Astrocyte (in vitro differentiated cells and primary cell): ENCODE results near the gene GRAMD1B. TPM values are rescaled to one million over a fixed set of nuclear protein-coding genes. Genes with fewer than 3 reads are reported as not detected.

Source experiments
- DNase-seq: peaks from one replicate; pipeline ENCODE4 v3.0.0-alpha.2; 2010; ENCODE audit warnings: low read depth
- FAIRE-seq: peaks from 2 replicates; lab custom pipeline; 2011; peaks lifted over from hg19 to GRCh38; lab: Jason Lieb, UNC
- H2AFZ ChIP-seq: 2 replicates; pipeline ENCODE4 v1.6.0; 2012; ENCODE audit warnings: low read depth, low read length, inconsistent platforms
- H3K27ac ChIP-seq: 2 replicates; pipeline ENCODE4 v1.5.1; 2011; ENCODE audit warnings: low read depth, low read length, inconsistent platforms
- H3K27me3 ChIP-seq: 2 replicates; pipeline ENCODE4 v1.6.0; 2011; ENCODE audit warnings: low read length, inconsistent platforms; ENCODE audit not compliant: insufficient read depth
- H3K36me3 ChIP-seq: 2 replicates; pipeline ENCODE4 v1.5.1; 2011; ENCODE audit warnings: low read length, inconsistent platforms; ENCODE audit not compliant: insufficient read depth
- H3K4me1 ChIP-seq: 2 replicates; pipeline ENCODE4 v1.5.1; 2011; ENCODE audit warnings: low read length, inconsistent platforms; ENCODE audit not compliant: insufficient read depth
- H3K4me2 ChIP-seq: 2 replicates; pipeline ENCODE4 v1.6.0; 2012; ENCODE audit warnings: low read length, inconsistent platforms
- H3K4me3 ChIP-seq: 2 replicates; pipeline ENCODE4 v1.5.1; 2011; ENCODE audit warnings: low read depth, mild to moderate bottlenecking, low read length, inconsistent platforms; ENCODE audit not compliant: insufficient read depth
- H3K79me2 ChIP-seq: 2 replicates; pipeline ENCODE4 v1.6.0; 2012; ENCODE audit warnings: mild to moderate bottlenecking, low read length, inconsistent platforms; ENCODE audit not compliant: insufficient read depth
- H3K9ac ChIP-seq: 2 replicates; pipeline ENCODE4 v1.6.0; 2012; ENCODE audit warnings: mild to moderate bottlenecking, low read length, inconsistent platforms
- H3K9me3 ChIP-seq: 2 replicates; pipeline ENCODE4 v1.5.1; 2012; ENCODE audit warnings: low read depth, mild to moderate bottlenecking, low read length, inconsistent platforms; ENCODE audit not compliant: insufficient read depth
- H4K20me1 ChIP-seq: 2 replicates; pipeline ENCODE4 v1.6.0; 2012; ENCODE audit warnings: low read length, inconsistent platforms; ENCODE audit not compliant: insufficient read depth
- H3K27ac Mint-ChIP-seq: one replicate; pipeline ENCODE4 v1.8.0; 2021; ENCODE audit warnings: mild to moderate bottlenecking, mixed read lengths; ENCODE audit not compliant: unreplicated experiment
- H3K27me3 Mint-ChIP-seq: one replicate; pipeline ENCODE4 v1.8.0; 2021; ENCODE audit warnings: low read depth, mixed read lengths; ENCODE audit not compliant: unreplicated experiment
- H3K36me3 Mint-ChIP-seq: one replicate; pipeline ENCODE4 v1.8.0; 2021; ENCODE audit warnings: low read depth, mixed read lengths; ENCODE audit not compliant: unreplicated experiment
- H3K4me1 Mint-ChIP-seq: one replicate; pipeline ENCODE4 v1.8.0; 2021; ENCODE audit warnings: low read depth, mixed read lengths; ENCODE audit not compliant: unreplicated experiment
- H3K4me3 Mint-ChIP-seq: one replicate; pipeline ENCODE4 v1.8.0; 2021; ENCODE audit warnings: mild to moderate bottlenecking, moderate library complexity, mixed read lengths; ENCODE audit not compliant: unreplicated experiment
- H3K9me3 Mint-ChIP-seq: one replicate; pipeline ENCODE4 v1.8.0; 2021; ENCODE audit warnings: mild to moderate bottlenecking, mixed read lengths; ENCODE audit not compliant: unreplicated experiment
- EZH2 ChIP-seq: IDR thresholded peaks from 2 replicates; pipeline ENCODE4 v1.6.1; 2012; ENCODE audit warnings: mild to moderate bottlenecking, low read length, inconsistent platforms; ENCODE audit not compliant: insufficient read depth
- total RNA-seq: library from RNA; stranded (reverse); gene quantifications from 2 replicates; pipeline ENCODE4 v1.2.1, GENCODE V29; 2021
- TF ChIP-seq, protein P1 (sequence below): IDR thresholded peaks from 2 replicates; pipeline ENCODE4 v1.5.1; 2011; ENCODE audit warnings: low read depth, mild to moderate bottlenecking, inconsistent platforms, low read length, moderate library complexity; ENCODE audit not compliant: insufficient read depth

The GRAMD1B gene
- total RNA-seq, 1 donor from 2014 or later: 6.5 TPM

DNA sequence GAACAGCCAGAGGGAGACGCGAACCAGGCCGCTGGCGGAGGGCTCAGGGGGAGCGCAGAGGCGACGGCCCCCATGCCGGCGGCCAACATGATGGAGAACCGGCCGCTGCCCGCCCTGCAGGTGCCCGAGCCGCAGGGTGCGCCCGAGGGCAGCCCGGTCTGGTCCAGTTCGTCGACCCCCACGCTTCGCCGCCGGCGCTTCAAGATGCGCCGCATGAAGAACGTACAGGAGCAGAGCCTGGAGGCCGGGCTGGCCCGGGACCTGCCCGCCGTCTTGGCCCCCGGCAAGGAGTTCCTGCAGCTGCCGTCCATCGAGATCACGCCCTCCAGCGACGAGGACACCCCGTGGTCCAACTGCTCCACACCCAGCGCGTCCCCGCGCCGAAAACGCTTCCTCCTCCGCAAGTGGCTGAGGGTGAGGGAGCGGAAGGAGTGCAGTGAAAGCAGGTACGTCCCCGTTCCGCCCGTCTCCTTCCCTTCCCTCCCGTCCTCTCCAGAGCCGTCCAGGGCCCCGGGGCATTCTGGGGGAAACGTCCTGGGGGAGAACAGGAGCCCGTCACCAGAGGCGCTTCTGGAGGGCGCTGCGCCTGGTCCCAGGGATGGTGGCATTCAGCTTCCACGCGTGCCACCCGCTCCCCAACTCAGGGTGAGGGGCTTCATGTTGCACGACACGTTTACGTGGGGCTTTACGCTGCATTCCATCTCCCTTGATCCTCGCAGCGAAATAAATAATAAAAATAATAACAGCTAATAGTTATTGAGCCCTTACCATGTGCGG is 840 bp downstream of the GRAMD1B start:
- H3K36me3 ChIP-seq: no peaks in the 10 kb centered on the region
- H3K4me1 ChIP-seq: peaks cover 16% of the 10 kb centered on the region
- H3K27me3 ChIP-seq: peaks cover 4% of the 10 kb centered on the region
- H2AFZ ChIP-seq: peak overlapping the region; percentile 100
- H3K4me3 ChIP-seq: peak overlapping the region; percentile 77
- H3K36me3 Mint-ChIP-seq: no peaks in the 10 kb centered on the region
- H3K79me2 ChIP-seq: peaks cover 11% of the 10 kb centered on the region
- H3K4me1 Mint-ChIP-seq: peaks cover 5% of the 10 kb centered on the region
- peak; percentile 36 for DNase-seq
- H3K4me2 ChIP-seq: peak overlapping the region; percentile 94
- peak overlapping the region; percentile 80 for H3K4me3 Mint-ChIP-seq
- peaks cover 3% of the 10 kb centered on the region for H4K20me1 ChIP-seq
- no peak for FAIRE-seq
- H3K27ac Mint-ChIP-seq: no peak overlapping the region
- H3K27ac ChIP-seq: peak overlapping the region; percentile 76
- H3K9me3 ChIP-seq: no peaks in the 10 kb centered on the region
- TF ChIP-seq EZH2: no peak
- H3K9me3 Mint-ChIP-seq: peaks cover 4% of the 10 kb centered on the region
- peaks cover 29% of the 10 kb centered on the region for H3K27me3 Mint-ChIP-seq
- peak overlapping the region; percentile 76 for H3K9ac ChIP-seq

DNA sequence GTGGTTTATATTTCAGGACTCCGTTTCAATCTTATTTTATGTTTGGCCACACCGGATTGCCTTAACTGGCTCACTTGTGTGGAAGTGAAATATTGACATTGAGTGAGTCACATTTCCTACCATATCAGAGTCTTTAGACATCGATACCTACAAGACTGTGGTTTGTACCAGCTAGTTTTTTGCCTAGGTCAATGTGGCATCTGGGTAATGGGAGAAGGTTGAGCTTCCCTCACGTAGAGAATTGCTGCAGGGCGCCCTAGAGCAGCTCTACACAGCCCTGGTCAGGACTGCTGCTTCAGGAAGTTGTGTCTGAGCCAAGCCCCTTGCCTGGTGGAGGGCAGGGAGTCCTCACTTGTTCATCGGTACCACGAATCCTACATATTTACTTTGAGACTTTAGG is 1.6 kb downstream of the GRAMD1B start:
- no peak for DNase-seq
- Histone ChIP-seq H3K4me1 (peaks cover 16% of the 10 kb centered on the region), H3K27ac (no peak overlapping the region), H4K20me1 (peaks cover 3% of the 10 kb centered on the region), H3K36me3 (no peaks in the 10 kb centered on the region), H3K27me3 (no peaks in the 10 kb centered on the region), H3K79me2 (peaks cover 11% of the 10 kb centered on the region), H3K9me3 (no peaks in the 10 kb centered on the region), H3K9ac (peak overlapping the region; percentile 76), H3K4me3 (peak overlapping the region; percentile 77), H2AFZ (peak overlapping the region; percentile 100), H3K4me2 (peak overlapping the region; percentile 94)
- peaks cover 4% of the 10 kb centered on the region for H3K9me3 Mint-ChIP-seq
- no peak for TF ChIP-seq EZH2
- TF ChIP-seq, protein P1, sequence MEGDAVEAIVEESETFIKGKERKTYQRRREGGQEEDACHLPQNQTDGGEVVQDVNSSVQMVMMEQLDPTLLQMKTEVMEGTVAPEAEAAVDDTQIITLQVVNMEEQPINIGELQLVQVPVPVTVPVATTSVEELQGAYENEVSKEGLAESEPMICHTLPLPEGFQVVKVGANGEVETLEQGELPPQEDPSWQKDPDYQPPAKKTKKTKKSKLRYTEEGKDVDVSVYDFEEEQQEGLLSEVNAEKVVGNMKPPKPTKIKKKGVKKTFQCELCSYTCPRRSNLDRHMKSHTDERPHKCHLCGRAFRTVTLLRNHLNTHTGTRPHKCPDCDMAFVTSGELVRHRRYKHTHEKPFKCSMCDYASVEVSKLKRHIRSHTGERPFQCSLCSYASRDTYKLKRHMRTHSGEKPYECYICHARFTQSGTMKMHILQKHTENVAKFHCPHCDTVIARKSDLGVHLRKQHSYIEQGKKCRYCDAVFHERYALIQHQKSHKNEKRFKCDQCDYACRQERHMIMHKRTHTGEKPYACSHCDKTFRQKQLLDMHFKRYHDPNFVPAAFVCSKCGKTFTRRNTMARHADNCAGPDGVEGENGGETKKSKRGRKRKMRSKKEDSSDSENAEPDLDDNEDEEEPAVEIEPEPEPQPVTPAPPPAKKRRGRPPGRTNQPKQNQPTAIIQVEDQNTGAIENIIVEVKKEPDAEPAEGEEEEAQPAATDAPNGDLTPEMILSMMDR: no peak
- H3K4me3 Mint-ChIP-seq: peak overlapping the region; percentile 80
- H3K36me3 Mint-ChIP-seq: peaks cover 4% of the 10 kb centered on the region
- peaks cover 5% of the 10 kb centered on the region for H3K4me1 Mint-ChIP-seq
- H3K27me3 Mint-ChIP-seq: peaks cover 28% of the 10 kb centered on the region
- H3K27ac Mint-ChIP-seq: no peak overlapping the region
- FAIRE-seq: no peak

DNA sequence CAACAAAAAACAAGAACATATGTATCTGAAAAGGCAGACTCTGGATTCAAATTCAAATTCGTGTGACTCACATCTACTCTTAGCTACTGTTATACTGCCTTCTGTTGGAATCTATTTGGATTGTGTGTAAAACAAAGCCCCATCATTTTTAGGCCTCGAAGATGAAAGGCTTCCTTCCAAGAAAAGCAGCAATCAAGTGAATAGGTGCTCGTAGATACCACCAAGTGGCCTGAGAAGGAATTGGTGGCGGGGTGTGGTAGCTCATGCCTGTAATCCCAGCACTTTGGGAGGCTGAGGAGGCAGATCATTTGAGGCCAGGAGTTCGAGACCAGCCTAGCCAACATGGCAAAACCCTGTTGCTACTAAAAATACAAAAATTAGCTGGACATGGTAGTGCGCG is 4.2 kb downstream of the GRAMD1B start:
- H3K27ac Mint-ChIP-seq: no peak overlapping the region

More for the DNA sequence above, 4.2 kb downstream of the GRAMD1B start:
- H3K9me3 ChIP-seq: no peaks in the 10 kb centered on the region
- peaks cover 12% of the 10 kb centered on the region for H3K4me1 Mint-ChIP-seq
- no peak overlapping the region for H3K4me2 ChIP-seq
- peaks cover 11% of the 10 kb centered on the region for H3K79me2 ChIP-seq
- H4K20me1 ChIP-seq: peaks cover 10% of the 10 kb centered on the region
- DNase-seq (peak; percentile 5), FAIRE-seq (no peak)
- no peak overlapping the region for H3K4me3 Mint-ChIP-seq
- no peak overlapping the region for H3K27ac ChIP-seq
- TF ChIP-seq, protein P1: no peak
- TF ChIP-seq EZH2: no peak
- H3K27me3 ChIP-seq: no peaks in the 10 kb centered on the region
- no peak overlapping the region for H2AFZ ChIP-seq
- H3K27me3 Mint-ChIP-seq: peaks cover 14% of the 10 kb centered on the region
- H3K4me3 ChIP-seq: no peak overlapping the region
- H3K36me3 Mint-ChIP-seq: peaks cover 4% of the 10 kb centered on the region
- peaks cover 17% of the 10 kb centered on the region for H3K4me1 ChIP-seq
- peaks cover 2% of the 10 kb centered on the region for H3K9me3 Mint-ChIP-seq
- no peaks in the 10 kb centered on the region for H3K36me3 ChIP-seq
- H3K9ac ChIP-seq: no peak overlapping the region
